Non-pigmented ciliary epithelial cell (primary cell): ENCODE measurements around the gene GABPB1.
"Not testable (repeated sequence)": the region's sequence is repeated elsewhere in the genome, so short reads cannot be mapped to it uniquely, and the experiment has no call there.

Experiments
- DNase-seq: peaks from one replicate; pipeline ENCODE4 v3.0.0-alpha.2; 2010; ENCODE audit warnings: low read depth

Gene GABPB1

DNA sequence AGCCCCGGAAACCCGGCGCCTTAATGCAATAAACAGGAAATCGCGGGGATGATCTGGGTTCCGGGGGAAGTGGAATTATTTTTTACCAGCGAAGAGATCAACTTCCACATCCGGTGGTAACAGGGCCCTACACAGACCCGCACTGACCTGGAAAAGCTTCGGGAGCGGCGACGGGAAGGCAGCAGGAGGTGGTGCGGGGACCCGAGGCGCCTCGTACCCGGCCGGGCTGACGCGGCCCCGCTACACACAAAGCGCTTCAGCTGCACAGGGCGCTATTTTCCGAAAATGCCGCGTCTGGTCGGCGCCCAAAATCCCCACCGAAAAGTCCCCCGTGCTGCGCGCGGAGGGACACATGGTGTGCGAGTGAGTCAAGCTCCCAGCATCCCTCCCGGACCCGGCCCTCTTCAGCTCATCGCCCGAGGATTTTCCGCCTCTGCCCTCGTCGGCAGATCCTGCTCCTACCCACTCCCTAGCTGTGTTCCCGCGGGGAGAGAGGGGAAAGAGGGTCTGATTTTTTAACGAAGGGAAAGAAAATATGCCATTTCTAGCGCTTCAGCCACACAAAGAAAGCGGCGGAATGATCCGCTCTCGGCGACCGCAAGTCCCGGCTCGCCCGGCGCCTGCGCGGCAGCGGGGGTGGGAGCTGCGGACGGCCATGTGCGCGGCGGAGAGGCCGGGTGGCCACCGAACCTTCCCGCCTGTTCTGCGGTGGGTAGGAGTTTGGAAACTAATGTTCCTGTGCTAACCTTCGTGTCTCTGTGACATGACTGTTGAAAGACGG lies at the start of gene GABPB1:
Gene GABPB1 (minus strand): TSS at position 361 of the 781 bp plus-strand sequence. CDS start 45,400 bp downstream, outside the sequence.
- DNase-seq, result peak; percentile 70

DNA sequence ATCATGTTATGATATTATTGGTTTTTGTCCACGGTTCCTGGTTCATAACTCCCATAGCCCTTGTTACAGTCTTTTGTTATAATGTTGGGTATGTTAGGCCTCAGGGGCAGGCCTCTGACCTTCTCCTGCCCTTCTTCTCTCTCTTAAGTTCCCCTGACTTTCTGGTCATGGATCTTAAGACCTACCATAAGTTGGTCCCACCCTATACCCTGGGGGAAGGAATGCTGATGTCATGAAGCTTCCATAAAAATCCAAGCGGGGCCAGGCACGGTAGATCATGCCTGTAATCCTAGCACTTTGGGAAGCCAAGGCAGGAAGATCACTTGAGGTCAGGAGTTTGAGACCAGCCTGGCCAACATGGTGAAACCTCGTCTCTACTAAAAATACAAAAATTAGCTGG lies 36.6 kb upstream of the GABPB1 start:
- DNase-seq, result not testable (repeated sequence)

GRCh38 chr15:50390554-50391264 lies 35.7 kb upstream of the GABPB1 start:
- no peak for DNase-seq

- DNase-seq, result not testable (repeated sequence)
Observed at GRCh38 chr15:50382408-50382807, 27.4 kb upstream of the GABPB1 start.

DNA sequence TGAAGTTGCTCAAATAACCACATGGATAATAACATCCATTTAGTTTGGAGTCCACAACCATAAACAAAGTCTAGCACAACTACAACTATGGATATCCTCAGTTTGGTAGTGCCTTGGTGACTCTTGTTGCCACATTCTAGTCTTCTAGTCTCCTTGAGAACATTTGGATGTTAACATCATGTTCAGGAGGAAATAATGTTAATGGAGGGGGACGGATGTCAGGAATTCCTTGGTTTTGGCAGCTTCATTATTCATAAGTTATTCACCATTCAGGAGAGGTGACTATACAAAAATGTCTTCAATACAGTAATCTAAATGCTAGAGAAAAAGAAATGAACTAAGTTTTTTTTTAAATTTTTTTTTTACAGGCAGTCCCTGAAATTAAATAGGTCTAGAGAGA lies 26.4 kb upstream of the GABPB1 start:
- DNase-seq, result no peak

DNA sequence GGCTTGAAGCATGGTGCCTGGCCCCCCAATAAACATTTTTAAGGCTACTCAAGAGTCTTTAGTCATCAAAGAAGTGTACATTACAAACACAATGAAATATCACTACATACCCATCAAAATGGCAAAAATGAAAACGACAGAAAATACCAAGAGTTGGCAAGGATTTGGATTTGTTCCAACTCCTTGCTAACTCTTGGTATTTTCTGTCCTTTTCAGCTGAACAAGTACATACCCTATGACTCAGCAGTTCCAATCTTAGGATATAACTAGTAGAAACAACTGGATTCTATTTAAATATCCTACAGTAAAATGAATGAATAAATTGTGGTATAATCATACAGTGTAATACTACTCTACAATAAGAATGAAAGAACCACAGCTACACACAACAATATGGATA lies 25.1 kb upstream of the GABPB1 start:
- DNase-seq, result no peak

- DNase-seq, result not testable (repeated sequence)
Observed at GRCh38 chr15:50379413-50379812, 24.4 kb upstream of the GABPB1 start.

GRCh38 chr15:50378776-50379175 lies 23.8 kb upstream of the GABPB1 start:
- no peak for DNase-seq

DNA sequence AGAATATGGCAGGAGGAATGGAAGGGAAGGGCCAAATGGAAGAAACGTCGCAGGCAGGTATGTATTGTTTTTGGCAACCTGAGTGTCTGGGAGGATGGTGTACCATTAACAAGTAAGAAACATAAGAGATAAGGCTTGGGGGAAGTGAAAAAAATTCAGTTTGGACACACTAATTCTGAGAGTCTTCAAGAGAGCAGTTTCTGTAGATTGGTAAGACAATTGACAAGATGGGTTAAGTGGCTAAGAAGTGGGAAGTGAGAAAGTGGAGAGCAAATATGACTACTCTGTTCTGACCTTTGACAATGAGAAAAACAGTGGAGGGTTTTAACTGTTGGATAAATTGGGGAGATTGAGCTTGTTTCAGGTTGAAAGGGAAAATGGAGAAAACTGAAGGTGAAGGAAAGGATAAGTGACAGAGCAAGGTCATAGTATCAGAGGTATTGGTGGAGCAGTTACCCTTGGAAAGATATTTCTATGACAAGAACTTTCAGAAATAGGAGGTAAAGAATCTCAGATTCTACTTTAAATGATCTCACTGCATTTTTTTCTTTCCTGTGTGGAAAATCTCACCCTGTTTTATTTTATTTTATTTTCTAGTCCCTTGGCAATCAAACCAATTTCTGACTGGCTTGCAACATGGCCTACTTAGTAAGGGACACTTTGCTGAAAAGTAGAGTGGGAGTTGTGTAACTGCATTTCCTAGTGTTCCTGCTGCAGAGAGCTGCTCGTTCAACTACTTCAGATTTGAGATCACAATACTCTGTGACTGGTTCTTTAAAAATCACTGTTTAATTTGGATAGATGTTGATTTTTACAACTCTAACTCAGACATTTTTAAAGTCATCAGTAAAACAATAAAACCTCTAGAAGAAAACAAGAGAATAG lies 23.1 kb upstream of the GABPB1 start:
- no peak for DNase-seq

DNA sequence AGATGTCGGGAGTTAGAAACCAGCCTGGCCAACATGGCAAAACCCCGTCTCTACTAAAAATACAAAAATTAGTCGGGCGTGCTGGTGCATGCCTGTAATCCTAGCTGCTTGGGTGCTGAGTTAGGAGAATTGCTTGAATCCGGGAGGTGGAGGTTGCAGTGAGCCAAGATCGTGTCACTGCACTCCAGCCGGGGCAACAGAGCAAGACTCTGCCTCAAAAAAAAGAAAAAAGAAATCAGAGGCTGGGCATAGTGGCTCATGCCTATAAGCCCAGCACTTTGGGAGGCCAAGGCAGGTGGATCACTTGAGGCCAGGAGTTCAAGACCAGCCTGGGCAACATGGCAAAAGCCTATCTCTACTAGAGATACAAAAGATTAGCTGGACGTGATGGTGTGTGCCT lies 14.6 kb upstream of the GABPB1 start:
- DNase-seq, result not testable (repeated sequence)

DNA sequence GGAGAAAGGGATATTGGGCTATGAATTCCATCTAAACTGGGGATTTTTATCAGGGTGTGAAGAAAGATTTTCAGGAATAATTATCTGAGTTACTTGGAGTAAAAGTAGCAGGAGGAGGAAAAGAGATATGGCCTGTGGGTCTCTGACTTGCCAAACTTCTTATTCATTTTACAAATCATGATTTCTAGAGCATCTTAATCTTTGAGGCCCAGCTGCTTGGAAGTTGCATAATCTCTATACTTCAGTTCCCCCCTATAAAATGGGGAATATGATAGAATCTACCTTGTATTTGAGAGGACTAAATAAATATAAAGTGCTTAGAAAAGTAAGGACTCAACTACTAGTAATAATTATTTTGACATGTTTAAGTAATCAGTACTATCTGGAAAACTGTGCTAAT lies 11.0 kb upstream of the GABPB1 start:
- no peak for DNase-seq

GRCh38 chr15:50365570-50365969 lies 10.6 kb upstream of the GABPB1 start:
- DNase-seq, result no peak

- DNase-seq, result no peak
Observed at GRCh38 chr15:50363612-50364011, 8.6 kb upstream of the GABPB1 start.

- DNase-seq, result no peak
Observed at GRCh38 chr15:50361756-50362155, 6.8 kb upstream of the GABPB1 start.

GRCh38 chr15:50358845-50359244 lies 3.8 kb upstream of the GABPB1 start:
- DNase-seq, result no peak

DNA sequence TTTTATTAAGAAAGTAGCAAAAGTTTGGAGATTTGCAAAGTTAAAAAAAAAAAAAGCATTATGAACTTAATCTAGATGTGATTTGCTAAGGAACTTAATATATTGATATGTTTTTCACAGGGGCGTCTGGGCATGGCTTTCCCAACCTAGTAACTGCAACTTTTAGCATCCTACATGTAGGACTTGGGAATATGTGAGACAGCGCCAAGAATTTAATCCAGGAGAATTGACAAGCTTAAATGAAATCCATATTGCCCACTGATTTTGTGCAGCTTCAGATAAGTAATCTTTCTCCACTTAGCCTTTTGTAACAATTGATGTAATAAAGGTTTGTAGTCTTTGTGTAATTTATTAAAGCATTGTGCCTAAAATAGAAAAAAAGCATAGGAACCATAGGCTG lies 982 bp upstream of the GABPB1 start:
- DNase-seq, result no peak

GRCh38 chr15:50355619-50355905 lies 564 bp upstream of the GABPB1 start:
- no peak for DNase-seq

- peak; percentile 62 for DNase-seq
Observed at GRCh38 chr15:50353975-50354837, 792 bp downstream of the GABPB1 start.

- peak; percentile 83 for DNase-seq
Observed at GRCh38 chr15:50353251-50353974, 1.6 kb downstream of the GABPB1 start.

GRCh38 chr15:50350621-50351020 lies 4.4 kb downstream of the GABPB1 start:
- DNase-seq, result no peak

DNA sequence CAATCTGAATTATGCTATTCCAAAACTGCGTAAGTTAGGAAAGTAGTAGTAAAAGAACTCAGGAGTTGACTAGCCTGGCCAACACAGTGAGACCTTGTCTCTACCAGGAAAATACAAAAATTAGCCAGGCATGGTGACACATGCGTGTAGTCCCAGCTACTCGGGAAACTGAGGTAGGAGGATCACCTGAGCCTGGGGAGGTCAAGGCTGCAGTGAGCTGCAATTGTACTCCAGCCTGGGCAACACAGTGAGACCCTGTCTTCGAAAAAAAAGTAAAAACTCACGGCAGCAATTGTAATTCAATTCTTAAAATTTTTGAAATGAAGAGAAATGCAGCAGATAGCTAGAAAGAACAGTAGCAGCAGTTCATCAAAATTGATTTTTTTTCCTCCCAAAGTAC lies 9.7 kb downstream of the GABPB1 start:
- DNase-seq, result no peak
